Heart left ventricle (tissue), 13 donors: ENCODE measurements around the gene P2RY11.

Experiments
- CTCF ChIP-seq, 12 donors: fragments of 200-600 bp; sonication (generic) in 4 of 12; IDR thresholded peaks; one replicate each; pipeline versions ENCODE4 v1.5.0 to v1.8.0; 2018 to 2022; ENCODE audit warnings: antibody characterized with exemption in 12 of 12, mild to moderate bottlenecking in 5 of 12
- POLR2A ChIP-seq, 2 donors: fragments of 450-650 bp; IDR thresholded peaks; one replicate each; pipeline ENCODE4 v1.6.1; 2017; ENCODE audit warnings: antibody characterized with exemption in 2 of 2, mild to moderate bottlenecking in 2 of 2, moderate library complexity in 2 of 2
- donor health status: ischemic (EF 13 %, LVEDD 7.1; RV severe dilation, severe dysfunction).
- donor health status: DM: no; HTN: yes; CAD: no.
- donor health status: DM: no; HTN: no; CAD: no.
- donor health status: ischemic (EF 25% LVEDD 6.9; RV normal size, moderate dysfunction).
- donor health status: ischemic (EF 25% LVEDD 5.7; RV mildly dilated, moderate dysfunction).
- donor health status: ischemic (EF 35%, LVEDD 5.7; RV mildly dilated, moderate dysfunction).
- donor health status: nonischemic (EF 11% LVEDD 7.7; RV severe dilation, severe dysfunction).
- donor health status: DM: yes; HTN: yes; CAD: no.
- donor health status: PGD.
- donor health status: ischemic (EF 29% LVEDD 5.4; RV normal size, mild dysfunction).
- donor health status: nonischemic (EF 23%, LVEDD 6.1; RV moderate dilation, normal function).

- TF ChIP-seq CTCF (IDR thresholded peaks at IDR 0.05) (no peak), POLR2A (IDR thresholded peaks at IDR 0.05) (no peak)
These were observed 706 bp downstream of the P2RY11 start for GRCh38 chr19:10112037-10112761.
